ENCODE results near the gene CPNE9.

Gene CPNE9

DNA sequence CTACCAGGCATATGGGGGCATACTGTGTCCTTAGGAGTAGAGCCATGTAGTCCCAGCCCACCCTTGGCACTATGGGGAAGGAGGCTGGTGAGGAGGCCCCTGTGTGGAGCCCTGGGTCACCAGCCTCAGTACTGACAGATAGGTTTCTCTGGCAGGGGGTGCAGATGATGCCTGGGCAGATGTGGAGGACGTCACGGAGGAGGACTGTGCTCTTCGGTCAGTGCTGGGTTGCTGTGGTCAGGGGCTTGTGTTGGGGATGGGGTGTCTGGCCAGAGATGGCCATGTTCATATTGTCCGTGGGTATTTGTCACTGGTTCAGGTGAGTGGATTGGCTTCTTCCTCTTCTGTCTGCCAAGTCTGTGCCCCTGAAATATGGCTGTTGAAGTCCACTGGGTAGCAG is 34.4 kb upstream of the CPNE9 start:
- H3K27ac ChIP-seq = peak overlapping the region; percentile 12 to 14
- H3K9me3 ChIP-seq = no peaks in the 10 kb centered on the region
- H3K4me1 ChIP-seq = peaks cover 0 to 17% (median 15%) of the 10 kb centered on the region in 4 donors
- intact Hi-C loops (cut with DNase I; ENCODE audit: low total_unique reads) = loop anchor here (10.0 kb wide), 1 partner anchor 314 kb away; no protein-coding TSS in a partner anchor
- peaks cover 89 to 99% (median 96%) of the 10 kb centered on the region in 3 donors for H3K36me3 ChIP-seq
- no peak overlapping the region for H3K4me3 ChIP-seq
- H3K27me3 ChIP-seq = no peaks in the 10 kb centered on the region
- no peak for DNase-seq
- TF ChIP-seq, protein P1, sequence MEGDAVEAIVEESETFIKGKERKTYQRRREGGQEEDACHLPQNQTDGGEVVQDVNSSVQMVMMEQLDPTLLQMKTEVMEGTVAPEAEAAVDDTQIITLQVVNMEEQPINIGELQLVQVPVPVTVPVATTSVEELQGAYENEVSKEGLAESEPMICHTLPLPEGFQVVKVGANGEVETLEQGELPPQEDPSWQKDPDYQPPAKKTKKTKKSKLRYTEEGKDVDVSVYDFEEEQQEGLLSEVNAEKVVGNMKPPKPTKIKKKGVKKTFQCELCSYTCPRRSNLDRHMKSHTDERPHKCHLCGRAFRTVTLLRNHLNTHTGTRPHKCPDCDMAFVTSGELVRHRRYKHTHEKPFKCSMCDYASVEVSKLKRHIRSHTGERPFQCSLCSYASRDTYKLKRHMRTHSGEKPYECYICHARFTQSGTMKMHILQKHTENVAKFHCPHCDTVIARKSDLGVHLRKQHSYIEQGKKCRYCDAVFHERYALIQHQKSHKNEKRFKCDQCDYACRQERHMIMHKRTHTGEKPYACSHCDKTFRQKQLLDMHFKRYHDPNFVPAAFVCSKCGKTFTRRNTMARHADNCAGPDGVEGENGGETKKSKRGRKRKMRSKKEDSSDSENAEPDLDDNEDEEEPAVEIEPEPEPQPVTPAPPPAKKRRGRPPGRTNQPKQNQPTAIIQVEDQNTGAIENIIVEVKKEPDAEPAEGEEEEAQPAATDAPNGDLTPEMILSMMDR (IDR thresholded peaks at IDR 0.05) = no peak

DNA sequence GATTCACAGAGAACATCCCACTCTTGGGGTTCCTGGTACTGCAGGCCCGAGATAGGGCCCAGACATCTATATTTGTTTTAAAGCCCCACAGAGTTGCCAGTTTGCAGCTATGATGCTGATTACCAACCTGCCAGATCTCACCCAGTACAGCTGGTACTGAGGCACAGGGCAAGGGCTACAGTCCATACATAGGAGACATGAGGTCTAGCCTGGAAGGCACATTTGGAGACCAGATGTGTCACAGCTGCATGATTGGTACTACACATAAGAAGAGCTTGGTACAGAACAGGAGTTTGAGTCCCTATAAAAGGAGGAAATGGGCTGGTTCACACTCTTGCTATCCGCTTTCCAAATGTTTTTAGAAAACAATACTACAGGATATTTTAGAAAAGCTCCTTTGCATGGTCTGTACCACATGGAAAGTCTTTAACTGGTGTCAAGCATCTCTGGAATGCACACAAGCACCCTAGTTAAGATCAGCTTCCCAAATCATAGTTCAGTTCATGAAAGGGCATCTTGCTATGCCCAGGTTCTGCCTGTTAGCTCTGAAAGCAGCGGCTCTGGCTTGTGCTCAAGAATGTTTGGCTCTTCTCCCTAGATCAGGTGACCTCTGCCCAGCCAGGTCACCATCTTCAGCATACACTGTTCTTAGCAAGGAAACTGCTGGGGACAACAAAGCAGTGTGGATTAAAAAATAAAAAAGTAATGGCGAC is 33.8 kb upstream of the CPNE9 start:
- Histone ChIP-seq H3K4me1 (peaks cover 0 to 17% (median 15%) of the 10 kb centered on the region in 4 donors), H3K4me3 (no peak overlapping the region), H3K9me3 (no peaks in the 10 kb centered on the region), H3K27ac (peak overlapping the region in 1 of 2 donors; percentile 14), H3K36me3 (peaks cover 89 to 99% (median 96%) of the 10 kb centered on the region in 3 donors), H3K27me3 (no peaks in the 10 kb centered on the region)
- intact Hi-C loops (cut with DNase I; ENCODE audit: low total_unique reads) = loop anchor here (10.0 kb wide), 1 partner anchor 315 kb away; no protein-coding TSS in a partner anchor
- TF ChIP-seq, protein P1 (IDR thresholded peaks at IDR 0.05) = no peak
- DNase-seq = no peak

DNA sequence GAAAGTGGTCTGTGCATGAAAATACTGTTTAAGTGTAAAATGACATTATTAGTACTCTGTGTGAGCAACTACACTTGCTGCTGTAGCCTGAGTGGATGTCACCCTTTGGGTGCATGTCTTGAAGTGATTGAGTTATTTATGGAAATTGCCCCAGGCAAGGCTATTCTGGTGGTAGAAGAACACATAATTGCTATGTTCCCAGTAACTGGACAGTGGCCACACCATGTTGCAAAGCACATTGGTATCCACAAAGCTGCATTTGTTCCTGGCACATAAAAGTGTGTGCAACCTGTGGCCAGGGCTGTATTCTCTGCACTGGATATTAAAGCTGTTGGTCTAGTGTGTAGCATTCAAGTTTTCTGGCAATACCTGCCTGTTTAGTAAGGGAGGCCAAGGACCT is 30.6 kb upstream of the CPNE9 start:
- no peak overlapping the region for H3K4me3 ChIP-seq
- TF ChIP-seq, protein P1 (IDR thresholded peaks at IDR 0.05) = no peak
- peaks cover 83 to 100% (median 96%) of the 10 kb centered on the region in 3 donors for H3K36me3 ChIP-seq
- H3K9me3 ChIP-seq = no peaks in the 10 kb centered on the region
- no peaks in the 10 kb centered on the region for H3K27me3 ChIP-seq
- intact Hi-C loops (cut with DNase I; ENCODE audit: low total_unique reads) = no loop called here
- H3K4me1 ChIP-seq = peaks cover 0 to 17% (median 15%) of the 10 kb centered on the region in 4 donors
- no peak for DNase-seq
- no peak overlapping the region for H3K27ac ChIP-seq

DNA sequence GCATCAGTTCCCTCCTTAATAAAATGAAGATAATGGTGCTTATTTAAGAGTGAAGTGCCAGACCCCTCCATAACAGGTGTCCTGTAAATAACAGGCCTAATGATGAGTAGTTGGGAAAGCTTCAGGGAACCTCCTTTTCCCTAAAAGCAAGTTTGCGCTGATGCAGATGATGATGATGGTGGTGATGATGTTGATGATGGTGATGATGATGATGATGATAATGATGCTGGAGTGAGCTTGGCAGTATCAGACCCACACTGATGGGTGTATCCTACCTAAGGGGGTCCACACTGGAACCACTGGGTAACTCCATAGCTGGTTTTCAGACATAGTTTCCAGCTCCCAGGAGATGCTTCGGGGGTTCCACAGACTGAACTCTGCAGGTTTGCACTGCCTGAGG is 29.9 kb upstream of the CPNE9 start:
- TF ChIP-seq, protein P1 (IDR thresholded peaks at IDR 0.05) = no peak
- H3K36me3 ChIP-seq = peaks cover 83 to 100% (median 96%) of the 10 kb centered on the region in 3 donors
- H3K9me3 ChIP-seq = no peaks in the 10 kb centered on the region
- intact Hi-C loops (cut with DNase I; ENCODE audit: low total_unique reads) = no loop called here
- no peaks in the 10 kb centered on the region for H3K27me3 ChIP-seq
- DNase-seq = no peak
- peaks cover 0 to 17% (median 15%) of the 10 kb centered on the region in 4 donors for H3K4me1 ChIP-seq
- no peak overlapping the region for H3K4me3 ChIP-seq
- H3K27ac ChIP-seq = no peak overlapping the region

DNA sequence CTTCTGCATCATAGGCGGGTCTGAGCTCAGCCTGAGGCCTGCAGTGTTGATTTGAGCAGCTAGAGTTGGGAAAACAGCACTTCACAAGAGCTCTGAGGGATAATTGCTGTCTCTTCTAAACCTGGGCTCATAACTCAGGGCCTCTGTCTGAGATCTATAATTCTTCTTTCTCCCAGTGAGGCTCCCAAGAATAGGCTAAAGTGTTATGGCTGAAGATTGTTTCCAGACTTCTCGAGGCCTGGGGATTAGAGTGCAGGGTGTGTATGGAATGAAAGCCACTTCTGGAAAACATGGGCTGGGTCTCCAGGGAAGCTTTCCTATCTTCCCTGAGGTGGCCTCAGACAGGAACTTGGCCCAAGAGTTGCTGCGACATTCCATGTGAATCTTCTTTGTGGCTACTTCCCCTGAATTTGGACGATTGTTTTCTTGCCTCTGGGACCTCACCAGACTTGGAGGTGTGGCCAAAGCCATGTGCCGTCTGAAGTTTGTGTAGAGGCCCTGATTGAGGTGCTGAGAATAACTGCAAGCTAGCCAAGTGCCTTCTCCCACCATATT is 27.8 kb upstream of the CPNE9 start:
- Histone ChIP-seq H3K27ac (no peak overlapping the region), H3K36me3 (peaks cover 93 to 100% (median 100%) of the 10 kb centered on the region in 3 donors), H3K9me3 (no peaks in the 10 kb centered on the region), H3K27me3 (no peaks in the 10 kb centered on the region), H3K4me3 (no peak overlapping the region), H3K4me1 (no peaks in the 10 kb centered on the region)
- intact Hi-C loops (cut with DNase I; ENCODE audit: low total_unique reads) = no loop called here
- TF ChIP-seq, protein P1 (IDR thresholded peaks at IDR 0.05) = no peak
- DNase-seq = no peak

Measured in tibial artery (tissue), 4 donors.